ENCODE results near the gene C8G. TPM values are rescaled to one million over a fixed set of nuclear protein-coding genes. Genes with fewer than 3 reads are reported as not detected.

The C8G gene
- total and polyA plus RNA-seq, 9 of the 15 experiments (the other 6 are each of a cell fraction or from before 2014, with no cell fraction given): 0.35 to 5.9 (median 2.7) TPM; not detected in 2

DNA sequence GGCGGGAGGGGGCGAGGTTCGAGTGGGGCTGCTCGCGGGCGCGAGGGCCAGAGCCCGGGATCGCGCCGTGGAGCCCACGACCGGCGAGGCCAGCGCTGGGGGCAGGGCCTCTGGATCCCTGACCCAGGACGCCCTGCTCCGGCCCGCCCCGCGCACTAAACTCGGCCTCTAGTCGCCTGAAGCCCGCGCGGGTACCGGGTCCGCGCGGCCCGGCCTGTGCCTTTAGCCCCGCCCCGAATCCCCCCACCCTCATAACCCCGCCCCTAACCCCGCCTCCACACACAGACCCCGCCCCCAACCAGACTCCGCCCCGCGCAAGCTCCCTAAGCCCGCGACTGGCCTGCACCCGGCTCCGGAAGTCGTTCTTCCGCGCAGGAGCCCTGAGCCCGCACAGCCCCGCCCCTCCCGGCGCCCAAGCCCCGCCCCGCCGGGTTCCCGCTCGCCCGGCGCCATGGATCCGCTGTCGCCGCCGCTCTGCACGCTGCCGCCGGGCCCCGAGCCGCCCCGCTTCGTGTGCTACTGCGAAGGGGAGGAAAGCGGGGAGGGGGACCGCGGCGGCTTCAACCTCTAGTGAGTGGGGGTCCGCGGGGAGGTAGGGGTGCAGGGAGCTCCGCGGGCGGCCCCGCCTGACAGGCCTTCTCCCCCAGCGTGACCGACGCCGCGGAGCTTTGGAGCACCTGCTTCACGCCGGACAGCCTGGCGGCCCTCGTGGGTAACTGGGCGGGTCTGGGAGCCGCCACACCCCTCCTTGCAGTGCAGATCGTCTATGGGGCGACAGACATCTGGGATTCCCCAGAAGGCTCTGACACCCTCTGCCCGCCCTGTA, 47.2 kb downstream of the C8G start, which contains the start of gene PAXX (continued):
- TF ChIP-seq ZNF224 (CRISPR knock-in tag; IDR thresholded peaks at IDR 0.05) (no peak; the same call in 1 of the 2 replicates), ZNF77 (CRISPR knock-in tag; IDR thresholded peaks at IDR 0.05) (no peak), RNF2 (IDR thresholded peaks at IDR 0.05) (peak; percentile 42; the same call in 1 of the 2 replicates), TRIM28 (IDR thresholded peaks at IDR 0.05) (no peak), GTF2F1 (IDR thresholded peaks at IDR 0.05; ENCODE audit: low read depth, low read length) (no peak), DPF2 (IDR thresholded peaks at IDR 0.05) (no peak), ZNF696 (CRISPR knock-in tag; conservative IDR thresholded peaks at IDR 0.05) (no peak), ZNF23 (CRISPR knock-in tag; IDR thresholded peaks at IDR 0.05) (no peak), MTF1 (CRISPR knock-in tag; IDR thresholded peaks at IDR 0.05; ENCODE audit: borderline replicate concordance) (no peak), ZNF143 (CRISPR knock-in tag; IDR thresholded peaks at IDR 0.05) (no peak)
- TF ChIP-seq, protein P1, sequence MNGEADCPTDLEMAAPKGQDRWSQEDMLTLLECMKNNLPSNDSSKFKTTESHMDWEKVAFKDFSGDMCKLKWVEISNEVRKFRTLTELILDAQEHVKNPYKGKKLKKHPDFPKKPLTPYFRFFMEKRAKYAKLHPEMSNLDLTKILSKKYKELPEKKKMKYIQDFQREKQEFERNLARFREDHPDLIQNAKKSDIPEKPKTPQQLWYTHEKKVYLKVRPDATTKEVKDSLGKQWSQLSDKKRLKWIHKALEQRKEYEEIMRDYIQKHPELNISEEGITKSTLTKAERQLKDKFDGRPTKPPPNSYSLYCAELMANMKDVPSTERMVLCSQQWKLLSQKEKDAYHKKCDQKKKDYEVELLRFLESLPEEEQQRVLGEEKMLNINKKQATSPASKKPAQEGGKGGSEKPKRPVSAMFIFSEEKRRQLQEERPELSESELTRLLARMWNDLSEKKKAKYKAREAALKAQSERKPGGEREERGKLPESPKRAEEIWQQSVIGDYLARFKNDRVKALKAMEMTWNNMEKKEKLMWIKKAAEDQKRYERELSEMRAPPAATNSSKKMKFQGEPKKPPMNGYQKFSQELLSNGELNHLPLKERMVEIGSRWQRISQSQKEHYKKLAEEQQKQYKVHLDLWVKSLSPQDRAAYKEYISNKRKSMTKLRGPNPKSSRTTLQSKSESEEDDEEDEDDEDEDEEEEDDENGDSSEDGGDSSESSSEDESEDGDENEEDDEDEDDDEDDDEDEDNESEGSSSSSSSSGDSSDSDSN (IDR thresholded peaks at IDR 0.05; ENCODE audit: borderline replicate concordance in 1 of 2, low read depth in 2 of 2, low read length in 2 of 2): 0 out of 4 replicates have a peak, but pooled peaks of 1 of the 2 experiments have one; percentile 23
- TF ChIP-seq, protein P2, sequence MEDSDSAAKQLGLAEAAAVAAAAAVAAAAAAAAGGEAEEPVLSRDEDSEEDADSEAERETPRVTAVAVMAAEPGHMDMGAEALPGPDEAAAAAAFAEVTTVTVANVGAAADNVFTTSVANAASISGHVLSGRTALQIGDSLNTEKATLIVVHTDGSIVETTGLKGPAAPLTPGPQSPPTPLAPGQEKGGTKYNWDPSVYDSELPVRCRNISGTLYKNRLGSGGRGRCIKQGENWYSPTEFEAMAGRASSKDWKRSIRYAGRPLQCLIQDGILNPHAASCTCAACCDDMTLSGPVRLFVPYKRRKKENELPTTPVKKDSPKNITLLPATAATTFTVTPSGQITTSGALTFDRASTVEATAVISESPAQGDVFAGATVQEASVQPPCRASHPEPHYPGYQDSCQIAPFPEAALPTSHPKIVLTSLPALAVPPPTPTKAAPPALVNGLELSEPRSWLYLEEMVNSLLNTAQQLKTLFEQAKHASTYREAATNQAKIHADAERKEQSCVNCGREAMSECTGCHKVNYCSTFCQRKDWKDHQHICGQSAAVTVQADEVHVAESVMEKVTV (CRISPR knock-in tag; IDR thresholded peaks at IDR 0.05): no peak
- TF ChIP-seq, protein P3, sequence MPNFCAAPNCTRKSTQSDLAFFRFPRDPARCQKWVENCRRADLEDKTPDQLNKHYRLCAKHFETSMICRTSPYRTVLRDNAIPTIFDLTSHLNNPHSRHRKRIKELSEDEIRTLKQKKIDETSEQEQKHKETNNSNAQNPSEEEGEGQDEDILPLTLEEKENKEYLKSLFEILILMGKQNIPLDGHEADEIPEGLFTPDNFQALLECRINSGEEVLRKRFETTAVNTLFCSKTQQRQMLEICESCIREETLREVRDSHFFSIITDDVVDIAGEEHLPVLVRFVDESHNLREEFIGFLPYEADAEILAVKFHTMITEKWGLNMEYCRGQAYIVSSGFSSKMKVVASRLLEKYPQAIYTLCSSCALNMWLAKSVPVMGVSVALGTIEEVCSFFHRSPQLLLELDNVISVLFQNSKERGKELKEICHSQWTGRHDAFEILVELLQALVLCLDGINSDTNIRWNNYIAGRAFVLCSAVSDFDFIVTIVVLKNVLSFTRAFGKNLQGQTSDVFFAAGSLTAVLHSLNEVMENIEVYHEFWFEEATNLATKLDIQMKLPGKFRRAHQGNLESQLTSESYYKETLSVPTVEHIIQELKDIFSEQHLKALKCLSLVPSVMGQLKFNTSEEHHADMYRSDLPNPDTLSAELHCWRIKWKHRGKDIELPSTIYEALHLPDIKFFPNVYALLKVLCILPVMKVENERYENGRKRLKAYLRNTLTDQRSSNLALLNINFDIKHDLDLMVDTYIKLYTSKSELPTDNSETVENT (CRISPR knock-in tag; IDR thresholded peaks at IDR 0.05): peak; percentile 37; the same call in 1 of the 2 replicates
- TF ChIP-seq, protein P4, sequence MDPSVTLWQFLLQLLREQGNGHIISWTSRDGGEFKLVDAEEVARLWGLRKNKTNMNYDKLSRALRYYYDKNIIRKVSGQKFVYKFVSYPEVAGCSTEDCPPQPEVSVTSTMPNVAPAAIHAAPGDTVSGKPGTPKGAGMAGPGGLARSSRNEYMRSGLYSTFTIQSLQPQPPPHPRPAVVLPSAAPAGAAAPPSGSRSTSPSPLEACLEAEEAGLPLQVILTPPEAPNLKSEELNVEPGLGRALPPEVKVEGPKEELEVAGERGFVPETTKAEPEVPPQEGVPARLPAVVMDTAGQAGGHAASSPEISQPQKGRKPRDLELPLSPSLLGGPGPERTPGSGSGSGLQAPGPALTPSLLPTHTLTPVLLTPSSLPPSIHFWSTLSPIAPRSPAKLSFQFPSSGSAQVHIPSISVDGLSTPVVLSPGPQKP (CRISPR knock-in tag; IDR thresholded peaks at IDR 0.05): no peak
- TF ChIP-seq, protein P5, sequence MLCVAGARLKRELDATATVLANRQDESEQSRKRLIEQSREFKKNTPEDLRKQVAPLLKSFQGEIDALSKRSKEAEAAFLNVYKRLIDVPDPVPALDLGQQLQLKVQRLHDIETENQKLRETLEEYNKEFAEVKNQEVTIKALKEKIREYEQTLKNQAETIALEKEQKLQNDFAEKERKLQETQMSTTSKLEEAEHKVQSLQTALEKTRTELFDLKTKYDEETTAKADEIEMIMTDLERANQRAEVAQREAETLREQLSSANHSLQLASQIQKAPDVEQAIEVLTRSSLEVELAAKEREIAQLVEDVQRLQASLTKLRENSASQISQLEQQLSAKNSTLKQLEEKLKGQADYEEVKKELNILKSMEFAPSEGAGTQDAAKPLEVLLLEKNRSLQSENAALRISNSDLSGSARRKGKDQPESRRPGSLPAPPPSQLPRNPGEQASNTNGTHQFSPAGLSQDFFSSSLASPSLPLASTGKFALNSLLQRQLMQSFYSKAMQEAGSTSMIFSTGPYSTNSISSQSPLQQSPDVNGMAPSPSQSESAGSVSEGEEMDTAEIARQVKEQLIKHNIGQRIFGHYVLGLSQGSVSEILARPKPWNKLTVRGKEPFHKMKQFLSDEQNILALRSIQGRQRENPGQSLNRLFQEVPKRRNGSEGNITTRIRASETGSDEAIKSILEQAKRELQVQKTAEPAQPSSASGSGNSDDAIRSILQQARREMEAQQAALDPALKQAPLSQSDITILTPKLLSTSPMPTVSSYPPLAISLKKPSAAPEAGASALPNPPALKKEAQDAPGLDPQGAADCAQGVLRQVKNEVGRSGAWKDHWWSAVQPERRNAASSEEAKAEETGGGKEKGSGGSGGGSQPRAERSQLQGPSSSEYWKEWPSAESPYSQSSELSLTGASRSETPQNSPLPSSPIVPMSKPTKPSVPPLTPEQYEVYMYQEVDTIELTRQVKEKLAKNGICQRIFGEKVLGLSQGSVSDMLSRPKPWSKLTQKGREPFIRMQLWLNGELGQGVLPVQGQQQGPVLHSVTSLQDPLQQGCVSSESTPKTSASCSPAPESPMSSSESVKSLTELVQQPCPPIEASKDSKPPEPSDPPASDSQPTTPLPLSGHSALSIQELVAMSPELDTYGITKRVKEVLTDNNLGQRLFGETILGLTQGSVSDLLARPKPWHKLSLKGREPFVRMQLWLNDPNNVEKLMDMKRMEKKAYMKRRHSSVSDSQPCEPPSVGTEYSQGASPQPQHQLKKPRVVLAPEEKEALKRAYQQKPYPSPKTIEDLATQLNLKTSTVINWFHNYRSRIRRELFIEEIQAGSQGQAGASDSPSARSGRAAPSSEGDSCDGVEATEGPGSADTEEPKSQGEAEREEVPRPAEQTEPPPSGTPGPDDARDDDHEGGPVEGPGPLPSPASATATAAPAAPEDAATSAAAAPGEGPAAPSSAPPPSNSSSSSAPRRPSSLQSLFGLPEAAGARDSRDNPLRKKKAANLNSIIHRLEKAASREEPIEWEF (CRISPR knock-in tag; IDR thresholded peaks at IDR 0.05): no peak
